GM18511 (cell line): ENCODE measurements around the gene CD46.
A peak's percentile ranks its signal among the peaks of the same experiment; 100 is the strongest.

Source experiments
- ATAC-seq: cut with Tn5 transposase; IDR thresholded peaks from one replicate; pipeline ENCODE4 v1.9.1; 2021; ENCODE audit warnings: mild to moderate bottlenecking, moderate library complexity; ENCODE audit not compliant: unreplicated experiment

Gene CD46

DNA sequence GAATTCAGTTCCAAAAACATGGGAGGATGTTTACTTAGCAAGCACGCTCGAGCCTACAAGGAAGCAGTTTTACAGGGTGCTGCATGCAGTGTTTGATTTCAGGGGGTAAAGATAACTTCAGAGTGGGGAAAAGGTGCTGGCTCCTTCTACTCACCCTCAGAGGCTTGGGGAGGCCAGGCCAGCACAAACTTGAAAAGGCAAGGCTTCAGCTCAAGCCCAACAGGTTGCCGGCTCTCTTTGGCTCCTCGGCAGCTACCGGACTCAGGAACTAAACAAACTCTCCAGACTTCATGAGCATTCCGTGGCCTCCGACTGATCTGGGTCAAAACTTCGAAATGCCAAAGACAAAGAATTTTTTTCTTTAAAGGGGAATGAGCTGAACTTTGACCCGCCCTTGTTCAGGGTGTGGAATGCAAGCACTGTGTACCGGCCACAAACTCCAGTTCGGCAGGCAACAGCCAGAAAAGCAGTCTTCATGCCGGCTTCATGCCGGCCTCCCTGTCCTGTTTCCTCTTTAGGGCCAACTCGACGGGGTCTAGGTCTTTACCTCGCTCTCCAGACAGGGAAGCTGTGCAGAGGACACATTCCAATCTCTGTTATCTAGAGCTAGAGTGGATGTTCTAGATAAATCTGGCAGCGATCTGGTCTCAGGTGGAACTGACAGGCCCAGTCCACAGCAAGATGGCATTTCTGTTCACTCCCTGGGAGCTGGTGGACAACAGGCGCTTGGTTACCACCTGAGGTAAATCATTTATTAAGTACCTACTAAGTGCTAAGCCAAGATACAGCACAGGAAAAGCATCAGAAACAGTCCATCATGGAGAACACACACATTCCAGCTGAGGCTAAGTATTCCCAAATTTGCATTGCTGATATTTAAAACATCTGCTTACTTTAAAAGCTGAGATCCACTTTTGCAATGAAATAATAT, 75.0 kb downstream of the CD46 start:
- ATAC-seq = no peak

DNA sequence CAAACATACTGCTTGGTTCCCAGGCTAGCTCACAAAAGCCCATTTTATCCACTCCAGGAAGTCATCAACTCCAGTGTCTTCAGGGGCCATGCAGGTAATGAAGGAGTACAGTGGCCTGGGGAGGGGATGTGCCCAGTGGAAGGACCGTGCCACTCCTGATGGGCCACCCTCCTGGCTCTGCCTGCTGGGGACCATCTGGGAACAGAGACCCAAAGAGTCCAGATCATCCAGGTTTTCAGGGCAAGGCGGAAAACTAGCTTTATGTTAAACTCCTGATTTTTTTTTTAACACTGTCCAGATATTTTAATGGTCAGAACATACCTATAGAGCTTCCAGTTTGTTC, 75.6 kb downstream of the CD46 start:
- no peak for ATAC-seq

DNA sequence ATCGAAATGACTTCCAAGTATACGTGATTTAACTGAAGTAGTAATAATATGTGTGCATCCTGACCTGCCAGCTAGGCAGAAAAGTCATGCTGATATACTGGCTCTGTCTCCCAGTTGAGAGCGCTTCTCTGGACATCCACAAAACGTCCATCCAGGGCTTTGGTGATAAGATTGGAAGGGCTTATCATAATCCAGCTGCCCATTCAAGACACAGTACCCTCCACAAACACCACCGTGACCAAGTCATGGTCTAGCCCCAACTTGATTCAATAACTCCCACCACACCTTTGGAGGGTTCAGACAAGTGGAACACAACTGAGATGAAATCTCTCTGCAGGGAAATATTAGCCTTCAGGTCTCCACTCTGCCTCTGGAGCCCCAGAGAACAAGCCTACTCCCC, 76.2 kb downstream of the CD46 start:
- no peak for ATAC-seq

DNA sequence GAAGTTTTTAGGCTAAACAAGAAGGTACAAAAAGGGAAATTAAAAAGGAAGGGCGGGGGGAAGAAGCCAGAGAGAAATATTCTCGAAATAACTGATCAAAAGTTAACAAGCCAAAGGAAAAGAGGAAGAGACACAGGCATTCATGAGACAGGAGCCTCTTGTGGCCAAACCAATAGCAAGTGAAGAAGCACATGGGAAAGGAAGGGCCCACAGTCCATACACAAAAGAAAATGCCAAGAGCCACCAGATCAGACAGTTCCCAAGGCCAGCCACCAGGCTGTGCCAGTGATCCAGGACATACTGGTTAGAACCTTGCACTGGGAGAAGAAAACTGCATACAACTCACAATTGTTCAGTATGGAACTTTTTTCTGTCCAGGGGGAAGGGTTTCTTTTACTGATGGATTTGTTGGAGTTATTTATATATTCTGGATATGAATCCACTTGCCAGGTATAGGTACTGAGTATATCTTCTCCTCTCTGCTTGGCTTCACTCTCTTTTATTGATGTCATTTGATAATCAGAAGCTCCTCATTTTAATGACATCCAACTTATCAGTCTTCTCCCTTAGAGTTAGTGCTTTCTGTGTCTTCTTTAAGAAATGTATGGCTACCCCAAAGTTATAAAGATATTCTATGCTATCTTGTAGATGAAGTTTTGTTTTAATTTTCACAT, 76.8 kb downstream of the CD46 start:
- ATAC-seq = peak; percentile 16

DNA sequence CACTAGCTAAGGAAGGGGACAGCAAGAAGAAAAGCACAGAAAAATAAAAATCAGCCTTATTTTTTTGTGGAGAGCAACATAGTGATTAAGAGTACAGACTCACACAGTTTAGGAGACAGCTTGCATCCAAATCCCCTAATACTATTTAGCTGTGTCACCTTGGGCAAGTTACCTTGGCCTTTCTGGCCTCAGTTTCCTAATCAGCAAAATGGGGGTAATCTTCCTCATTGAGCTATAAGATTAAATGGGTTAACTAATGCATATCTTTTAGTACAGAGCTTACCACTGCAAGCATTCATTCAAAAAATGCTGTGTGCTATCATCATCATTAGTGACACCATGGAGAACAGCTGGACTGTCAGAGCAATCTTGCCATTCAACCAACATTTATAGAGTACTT, 77.7 kb downstream of the CD46 start:
- no peak for ATAC-seq

DNA sequence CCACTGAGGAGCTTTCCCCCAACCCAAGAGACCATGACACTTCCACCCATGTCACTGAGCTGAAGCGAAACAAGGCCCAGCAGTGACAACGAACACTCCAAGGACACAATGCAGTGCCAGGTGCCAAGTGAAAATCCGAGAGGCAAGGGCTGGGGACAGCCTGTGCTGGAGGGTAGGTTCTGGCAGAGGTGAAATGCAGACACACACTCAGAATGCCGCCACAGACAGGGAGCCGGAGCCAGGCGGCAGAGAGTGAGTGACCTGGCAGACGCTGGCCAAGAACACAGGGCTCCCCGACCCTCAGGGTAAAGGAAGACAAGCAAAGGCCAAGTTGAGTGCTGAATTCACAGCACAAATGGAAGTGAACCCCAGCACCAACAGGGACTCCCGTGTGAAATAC, 78.9 kb downstream of the CD46 start:
- ATAC-seq = no peak

DNA sequence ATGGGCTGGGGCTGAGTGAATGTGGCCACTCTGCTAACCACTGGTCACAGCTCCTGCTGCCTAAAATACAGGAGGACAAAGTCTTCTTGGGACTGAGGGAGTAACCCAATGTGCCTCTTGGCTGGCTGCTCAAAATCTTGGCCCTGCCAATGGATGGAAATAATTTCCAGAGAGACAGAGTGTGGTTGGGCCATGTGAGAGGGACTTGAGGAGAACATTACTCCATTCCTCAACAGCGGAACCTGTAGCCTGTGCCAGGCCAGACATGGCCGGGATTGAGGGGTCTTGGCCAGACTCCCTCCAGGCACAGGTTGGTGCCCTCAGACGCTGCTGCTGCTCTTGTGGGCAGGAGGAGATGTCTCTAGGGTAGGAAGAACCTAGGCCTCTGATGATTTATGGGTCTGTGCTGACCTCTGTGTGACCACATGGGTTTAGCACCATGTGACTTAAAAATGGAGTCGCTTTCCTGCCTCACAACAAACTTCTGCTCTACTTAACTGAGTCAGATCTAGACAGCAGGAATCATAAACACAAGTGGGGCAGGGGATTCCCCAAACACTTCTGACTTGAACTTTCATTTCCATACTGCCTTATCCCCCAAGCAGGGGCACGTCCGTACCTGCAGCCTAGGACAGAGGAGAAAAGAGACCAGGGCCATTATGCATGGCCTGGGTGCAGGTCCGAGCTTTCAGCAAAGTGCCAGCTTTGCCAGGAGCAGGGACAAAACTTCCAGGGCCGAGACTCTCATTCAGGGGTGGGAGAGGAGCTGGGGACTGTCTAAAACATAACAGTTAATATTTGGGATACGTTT, 79.9 kb downstream of the CD46 start:
- peak; percentile 88 for ATAC-seq

DNA sequence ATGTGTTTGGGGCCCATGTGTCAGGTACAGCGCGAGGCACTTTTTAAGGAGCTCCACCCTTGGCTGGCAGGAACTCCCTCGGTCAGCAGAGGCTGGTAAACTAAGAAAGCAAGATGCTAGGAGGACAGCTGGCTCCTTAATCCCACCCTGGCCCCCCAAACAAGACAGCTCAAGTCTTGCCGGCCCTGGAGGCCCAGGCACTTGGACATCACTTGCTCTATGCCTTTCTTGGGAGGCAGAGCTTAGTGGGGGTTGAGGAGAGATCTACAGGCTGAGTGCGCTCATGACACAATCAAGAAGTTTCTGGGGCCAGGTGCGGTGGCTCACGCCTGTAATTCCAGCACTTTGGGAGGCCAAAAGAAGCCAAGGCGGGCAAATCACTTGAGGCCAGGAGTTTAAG, 80.9 kb downstream of the CD46 start:
- ATAC-seq = no peak

DNA sequence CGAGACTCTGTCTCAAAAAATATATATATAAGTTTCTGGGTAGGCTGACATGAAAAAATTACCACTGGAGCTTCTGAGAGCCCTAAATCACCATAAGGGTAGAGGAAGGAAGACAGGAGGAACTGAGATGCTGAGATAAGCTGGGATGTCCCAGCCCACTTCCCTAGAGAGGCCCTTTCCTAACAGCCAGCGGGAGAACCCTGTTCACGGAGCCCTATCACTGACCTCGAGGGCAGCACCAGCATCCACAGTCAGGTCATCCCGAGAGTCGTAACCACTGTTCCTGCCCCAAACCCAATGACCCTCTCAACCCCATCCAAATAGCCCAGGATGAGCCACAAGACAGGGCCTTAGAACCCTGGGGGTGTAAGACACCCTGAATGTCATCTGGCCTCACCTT, 81.5 kb downstream of the CD46 start:
- ATAC-seq = no peak

DNA sequence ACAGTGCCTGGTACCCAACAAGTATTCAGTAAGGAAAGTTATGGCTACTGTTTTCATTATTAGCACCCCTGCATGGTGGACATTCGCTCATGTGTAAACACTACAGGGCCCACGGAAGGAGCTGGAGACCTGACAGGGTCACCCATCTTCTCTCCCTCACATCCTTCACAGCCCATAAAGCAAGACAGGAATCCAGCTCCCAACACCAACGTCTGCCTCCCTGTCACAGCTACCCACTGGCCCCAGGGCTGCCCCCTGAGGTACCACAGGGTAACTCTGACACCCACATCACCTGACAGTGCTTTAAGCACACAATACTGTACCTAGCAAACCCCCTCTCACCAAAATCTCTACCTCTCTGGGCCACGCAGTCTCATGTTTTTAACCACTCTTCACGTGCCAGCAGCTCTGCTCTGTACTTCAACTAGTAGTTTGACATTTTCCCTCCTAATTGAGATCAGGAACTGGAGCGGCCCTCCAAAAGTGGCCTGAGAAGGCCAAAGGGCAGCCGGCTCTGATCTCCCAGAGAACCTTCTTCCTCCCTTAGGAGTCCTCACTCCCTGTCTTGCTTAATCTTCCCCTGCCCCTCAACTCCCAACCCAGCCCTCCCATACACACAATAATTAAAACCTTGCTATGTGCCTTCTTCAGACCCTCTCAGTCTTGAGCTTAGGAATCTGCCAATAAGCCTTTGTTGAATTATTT, 82.3 kb downstream of the CD46 start:
- ATAC-seq = no peak

DNA sequence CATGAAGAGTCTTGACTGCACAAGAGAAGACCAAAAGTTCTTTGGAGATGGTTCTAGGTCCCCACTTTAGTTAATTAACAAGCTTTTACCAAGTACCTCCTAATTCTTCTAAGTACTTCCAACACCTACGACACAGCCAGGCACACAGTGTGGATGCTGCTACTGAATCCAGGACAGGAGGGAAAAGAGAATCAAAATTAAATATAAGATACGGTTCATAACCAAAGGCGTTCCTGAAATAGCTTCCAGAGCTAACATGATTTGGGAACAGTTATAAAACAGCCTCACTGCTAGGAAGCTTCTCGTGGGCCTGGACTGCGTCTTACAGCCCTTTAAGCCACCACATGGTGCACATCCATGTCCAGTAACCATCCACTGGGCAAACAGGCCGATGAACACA, 84.1 kb downstream of the CD46 start:
- ATAC-seq = no peak

DNA sequence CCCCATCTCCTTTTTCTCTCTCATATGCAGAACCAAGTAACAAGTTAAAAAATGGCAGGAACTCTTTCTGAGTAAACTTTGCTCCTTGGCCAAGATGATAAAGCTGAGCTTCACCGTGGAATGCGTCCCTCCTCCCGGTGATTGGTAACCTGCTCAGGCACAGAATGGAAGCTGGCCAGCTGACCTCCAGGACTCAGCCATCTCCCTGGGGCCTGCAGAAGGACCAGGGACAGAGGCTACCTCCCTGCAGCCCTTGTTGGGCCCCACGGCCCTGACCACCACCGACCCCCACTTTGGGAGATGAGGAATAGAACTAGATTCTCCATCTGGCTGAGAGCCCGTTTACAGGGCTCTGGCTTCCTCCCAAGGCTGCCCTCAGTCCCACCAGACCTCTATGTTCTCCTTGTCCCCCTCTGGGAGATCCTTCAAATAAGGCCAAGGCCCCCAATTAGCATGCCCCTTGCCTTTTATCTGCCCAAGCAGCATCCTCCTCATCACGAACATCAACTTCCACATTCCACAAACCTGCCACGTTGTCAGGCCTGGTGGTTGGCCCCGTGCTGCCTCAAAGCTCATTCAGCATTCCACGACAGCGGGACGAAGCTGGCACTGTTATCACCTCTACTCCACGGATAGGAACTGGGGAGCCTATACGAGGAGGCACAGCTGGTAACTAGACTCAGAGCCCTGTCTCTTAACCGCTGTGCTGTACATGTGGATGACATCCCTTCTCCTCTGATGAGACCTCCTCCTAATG, 84.9 kb downstream of the CD46 start:
- ATAC-seq = no peak

DNA sequence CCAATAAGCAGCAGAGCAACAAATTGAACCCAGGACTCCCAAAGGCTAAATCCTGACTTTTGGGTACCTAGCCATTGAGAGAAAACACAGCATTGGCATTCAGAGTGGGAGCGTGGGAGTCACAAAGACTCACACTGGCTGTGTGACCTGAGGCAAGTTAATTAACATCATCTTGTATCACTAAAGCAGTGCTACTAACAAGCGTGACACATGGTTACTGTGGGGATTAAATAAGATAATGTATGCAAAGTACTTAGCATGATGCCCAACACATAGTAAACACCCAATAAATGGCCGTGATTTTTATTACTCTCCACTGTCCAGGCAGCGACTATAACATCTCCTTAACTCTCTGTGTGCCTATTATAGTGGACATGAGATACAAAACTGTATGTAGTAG, 85.8 kb downstream of the CD46 start:
- ATAC-seq = no peak

DNA sequence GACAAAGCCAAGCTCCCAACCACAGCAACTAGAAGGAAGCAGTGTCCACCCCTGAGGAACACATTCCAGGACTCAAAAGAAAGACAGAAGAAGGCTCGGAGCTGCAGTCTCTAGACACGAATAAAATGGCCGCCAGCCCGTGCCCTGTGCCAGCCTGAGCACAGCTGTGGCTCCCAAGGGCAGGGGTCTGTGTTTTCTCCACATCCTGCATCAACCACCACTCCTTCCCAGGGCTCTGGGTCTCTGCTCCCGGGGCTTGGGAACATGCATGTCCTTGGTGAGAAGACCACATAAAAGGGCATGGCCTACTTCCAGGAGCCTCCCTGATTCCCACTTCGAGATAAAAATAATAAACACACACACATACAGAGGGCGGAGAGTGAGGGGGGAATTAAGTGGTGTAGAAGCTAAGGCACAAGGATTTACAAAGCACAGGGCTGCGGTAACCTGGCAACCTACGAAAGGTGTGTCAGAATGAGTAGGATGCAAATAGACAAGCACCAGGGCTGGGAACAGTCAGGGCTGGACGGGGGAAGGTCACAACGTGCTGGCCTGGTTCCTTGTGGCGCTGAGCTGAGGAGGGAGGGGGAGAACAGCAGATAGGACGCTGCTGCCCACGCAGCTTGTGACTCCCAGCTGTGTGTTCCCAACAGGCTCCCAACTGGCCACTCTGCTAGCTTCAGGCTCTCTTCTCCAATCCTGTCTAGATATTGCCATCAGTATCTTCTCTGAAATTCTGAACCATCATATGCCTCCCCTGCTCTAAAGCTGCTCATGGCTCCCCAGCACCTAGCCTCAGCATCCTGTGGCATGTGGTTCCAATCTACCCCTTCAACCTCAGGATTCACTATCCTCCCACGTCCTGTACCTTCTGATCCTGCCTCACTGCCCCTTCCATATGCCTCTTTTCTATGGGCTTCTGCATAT, 86.6 kb downstream of the CD46 start:
- no peak for ATAC-seq

DNA sequence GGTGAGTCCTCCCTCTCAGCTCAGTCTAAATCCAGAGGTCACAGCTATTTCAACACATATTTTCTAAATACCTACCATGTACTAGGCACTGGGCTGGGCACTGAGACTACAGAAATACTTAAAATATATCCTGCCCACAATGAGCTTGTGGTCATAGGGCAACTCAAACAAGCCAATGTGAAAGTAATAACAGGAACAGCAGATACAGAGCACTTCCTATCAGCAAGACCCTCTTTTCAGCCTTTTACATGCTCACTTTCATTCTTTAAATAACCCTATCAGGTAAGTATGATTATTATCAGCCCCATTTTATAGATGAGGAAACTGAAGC, 87.2 kb downstream of the CD46 start:
- no peak for ATAC-seq

DNA sequence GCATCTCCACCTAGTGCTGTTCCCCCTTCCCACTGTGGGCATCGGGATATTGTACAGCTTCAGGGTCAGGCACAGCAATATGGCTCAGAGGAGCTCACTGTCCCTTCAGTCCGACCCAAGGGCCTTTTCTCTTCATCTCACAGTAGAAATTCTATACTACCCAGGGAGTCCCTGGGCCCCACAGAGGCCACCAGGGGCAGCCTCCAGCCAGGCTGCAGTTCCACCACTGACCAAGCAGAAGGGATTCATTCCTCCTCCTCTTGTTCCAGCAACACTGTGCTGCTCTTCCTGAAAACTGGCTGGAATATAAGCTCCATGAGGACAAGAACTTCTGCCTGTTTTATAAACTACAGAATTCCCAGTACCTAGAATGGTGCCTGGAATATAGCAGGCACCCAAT, 88.5 kb downstream of the CD46 start:
- no peak for ATAC-seq

DNA sequence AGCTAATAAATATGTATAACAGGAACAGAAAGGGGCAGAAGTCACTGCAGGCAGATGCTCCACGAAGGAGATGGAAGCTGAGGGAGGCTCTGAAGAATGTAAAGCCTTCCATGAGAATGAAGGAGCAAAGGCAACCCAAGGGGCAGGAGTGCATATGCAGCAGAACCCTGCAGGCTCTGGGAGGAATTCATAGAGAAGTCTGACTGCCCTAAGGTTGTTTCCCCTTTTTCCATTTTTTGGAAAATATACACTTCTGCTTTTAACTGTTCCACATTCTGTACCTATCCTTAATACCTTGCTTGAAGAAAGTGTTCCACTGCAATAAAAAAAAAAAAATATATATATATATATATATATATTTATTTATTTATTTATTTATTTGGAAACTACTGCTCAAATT, 89.4 kb downstream of the CD46 start:
- no peak for ATAC-seq

DNA sequence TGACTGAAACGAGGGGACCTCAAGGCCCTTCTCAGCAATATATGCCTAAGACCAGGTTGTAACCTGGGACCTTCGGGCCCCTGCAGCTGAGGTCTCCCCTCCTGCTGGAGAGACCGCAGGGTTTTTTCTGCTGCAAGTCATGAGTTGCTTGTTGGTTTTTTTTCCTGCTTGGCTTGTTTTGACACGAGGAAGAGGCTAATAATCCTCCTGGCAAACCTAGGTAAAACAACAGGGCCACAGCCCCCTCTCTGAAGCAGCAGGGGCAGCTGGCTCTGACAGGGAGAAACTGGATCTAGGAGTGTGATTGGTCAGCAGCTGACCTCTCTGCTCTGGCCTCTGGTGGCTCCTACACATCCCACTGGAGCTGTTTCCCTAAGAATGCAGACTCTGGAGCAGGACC, 90.0 kb downstream of the CD46 start:
- no peak for ATAC-seq

DNA sequence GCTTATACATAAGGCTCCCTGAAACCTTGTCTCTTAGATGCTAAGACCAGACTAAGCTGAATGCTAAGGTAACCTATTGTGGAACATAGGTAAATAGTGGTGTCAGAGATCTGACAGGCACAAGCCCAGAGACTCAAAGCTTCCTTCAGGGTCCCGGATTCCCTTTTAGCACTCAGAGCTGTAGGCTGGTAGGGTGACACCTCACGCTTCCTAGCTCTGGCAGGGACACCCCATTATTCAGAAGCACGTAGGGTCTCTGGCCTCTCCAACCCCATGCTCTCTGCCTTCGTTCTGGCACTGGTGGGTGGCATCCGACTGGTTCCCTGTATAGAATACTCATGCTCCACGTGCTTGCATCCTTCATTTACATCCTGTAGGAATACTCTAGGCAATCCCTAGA, 90.7 kb downstream of the CD46 start:
- ATAC-seq = no peak
